Tibial artery (tissue), 4 donors: ENCODE measurements around the gene AMPH.

Experiments used
- DNase-seq, 2 donors: peaks; one replicate each; pipeline ENCODE4 v3.0.0-alpha.2; 2019
- H3K27ac ChIP-seq, 2 donors: fragments of 200-600 bp; sonication (generic) in 1 of 2; 1 replicate in 1 of 2; 2 replicates in 1 of 2; pipeline ENCODE4 v1.5.1; 2018 to 2019; ENCODE audit warnings: mild to moderate bottlenecking in 1 of 2
- H3K27me3 ChIP-seq, 2 donors: fragments of 200-600 bp; sonication (generic) in 1 of 2; one replicate each; pipeline versions ENCODE4 v1.5.1 to v1.6.0; 2016 to 2019
- H3K36me3 ChIP-seq, 3 donors: fragments of 200-600 bp; sonication (generic) in 2 of 3; one replicate each; pipeline ENCODE4 v1.5.1; 2016 to 2019; ENCODE audit warnings: mild to moderate bottlenecking in 2 of 3
- H3K4me1 ChIP-seq, 4 donors: fragments of 200-600 bp; sonication (generic) in 2 of 4; 1 replicate in 3 of 4; 2 replicates in 1 of 4; pipeline ENCODE4 v1.5.1; 2016 to 2019
- H3K4me3 ChIP-seq, 2 donors: fragments of 200-600 bp; sonication (generic) in 1 of 2; 1 replicate in 1 of 2; 2 replicates in 1 of 2; pipeline ENCODE4 v1.5.1; 2018 to 2019; ENCODE audit warnings: mild to moderate bottlenecking in 2 of 2
- H3K9me3 ChIP-seq, 3 donors: fragments of 200-600 bp; sonication (generic) in 1 of 3; one replicate each; pipeline ENCODE4 v1.5.1; 2016 to 2019
- CTCF ChIP-seq, 2 experiments: fragments of 200-600 bp in 1 of 2; fragments of 450-650 bp in 1 of 2; IDR thresholded peaks; one replicate each; pipeline ENCODE4 v1.5.1; 2017 to 2019; ENCODE audit warnings: antibody characterized with exemption in 2 of 2, mild to moderate bottlenecking in 1 of 2, moderate library complexity in 1 of 2
- intact Hi-C: fragments of 100-400 bp; cut with DNase I; formaldehyde crosslinking; loops from one replicate; pipeline ENCODE4 v1.15.0; 2023; ENCODE audit warnings: low total_unique reads

Gene AMPH

GRCh38 chr7:38393874-38394273 is 237.3 kb downstream of the AMPH start:
- no peaks in the 10 kb centered on the region for H3K27me3 ChIP-seq
- DNase-seq = no peak
- no peaks in the 10 kb centered on the region for H3K36me3 ChIP-seq
- H3K27ac ChIP-seq = no peak overlapping the region
- intact Hi-C loops = loop anchor here (10.0 kb wide), 1 partner anchor 1131 kb away; no protein-coding TSS in a partner anchor
- no peak overlapping the region for H3K4me3 ChIP-seq
- H3K4me1 ChIP-seq = peaks cover 0 to 2% (median 0%) of the 10 kb centered on the region in 4 donors
- no peaks in the 10 kb centered on the region for H3K9me3 ChIP-seq
- TF ChIP-seq CTCF (IDR thresholded peaks at IDR 0.05) = no peak

- H3K27ac ChIP-seq = no peak overlapping the region
- no peak for TF ChIP-seq CTCF (IDR thresholded peaks at IDR 0.05)
- H3K4me1 ChIP-seq = no peaks in the 10 kb centered on the region
- DNase-seq = no peak
- intact Hi-C loops = loop anchor here (10.0 kb wide), 1 partner anchor 1133 kb away; no protein-coding TSS in a partner anchor
- no peaks in the 10 kb centered on the region for H3K27me3 ChIP-seq
- H3K36me3 ChIP-seq = no peaks in the 10 kb centered on the region
- no peak overlapping the region for H3K4me3 ChIP-seq
- no peaks in the 10 kb centered on the region for H3K9me3 ChIP-seq
Observed at GRCh38 chr7:38391751-38392150, 239.4 kb downstream of the AMPH start.

- no peak for DNase-seq
- intact Hi-C loops = no loop called here
- H3K27me3 ChIP-seq = no peaks in the 10 kb centered on the region
- H3K4me1 ChIP-seq = no peaks in the 10 kb centered on the region
- no peak for TF ChIP-seq CTCF (IDR thresholded peaks at IDR 0.05)
- no peak overlapping the region for H3K4me3 ChIP-seq
- no peak overlapping the region for H3K27ac ChIP-seq
- H3K9me3 ChIP-seq = no peaks in the 10 kb centered on the region
- H3K36me3 ChIP-seq = no peaks in the 10 kb centered on the region
Observed at GRCh38 chr7:38385682-38386081, 245.5 kb downstream of the AMPH start.

- intact Hi-C loops = no loop called here
- TF ChIP-seq CTCF (IDR thresholded peaks at IDR 0.05) = no peak
- Histone ChIP-seq H3K27ac (no peak overlapping the region), H3K4me1 (no peaks in the 10 kb centered on the region), H3K36me3 (no peaks in the 10 kb centered on the region), H3K9me3 (no peaks in the 10 kb centered on the region), H3K4me3 (no peak overlapping the region), H3K27me3 (no peaks in the 10 kb centered on the region)
- DNase-seq = no peak
Observed at GRCh38 chr7:38383281-38383680, 247.9 kb downstream of the AMPH start.

GRCh38 chr7:38382684-38383083 is 248.5 kb downstream of the AMPH start:
- no peak for DNase-seq
- H3K27ac ChIP-seq = no peak overlapping the region
- H3K36me3 ChIP-seq = no peaks in the 10 kb centered on the region
- intact Hi-C loops = no loop called here
- no peak overlapping the region for H3K4me3 ChIP-seq
- H3K4me1 ChIP-seq = no peaks in the 10 kb centered on the region
- no peaks in the 10 kb centered on the region for H3K27me3 ChIP-seq
- no peak for TF ChIP-seq CTCF (IDR thresholded peaks at IDR 0.05)
- H3K9me3 ChIP-seq = no peaks in the 10 kb centered on the region

GRCh38 chr7:38375453-38375852 is 255.7 kb downstream of the AMPH start:
- DNase-seq = no peak
- intact Hi-C loops = no loop called here
- TF ChIP-seq CTCF (IDR thresholded peaks at IDR 0.05) = no peak
- Histone ChIP-seq H3K36me3 (no peaks in the 10 kb centered on the region), H3K27ac (no peak overlapping the region), H3K27me3 (no peaks in the 10 kb centered on the region), H3K4me1 (no peaks in the 10 kb centered on the region), H3K4me3 (no peak overlapping the region), H3K9me3 (no peaks in the 10 kb centered on the region)
